Gastroesophageal sphincter (tissue), 3 donors: ENCODE results near the gene RIPOR2.

Experiments used
- CTCF ChIP-seq, 4 experiments: fragments of 200-600 bp in 2 of 4; fragments of 450-650 bp in 2 of 4; sonication (generic) in 1 of 4; IDR thresholded peaks; one replicate each; pipeline ENCODE4 v1.5.1; 2017 to 2019; ENCODE audit warnings: antibody characterized with exemption in 4 of 4, mild to moderate bottlenecking in 2 of 4, moderate library complexity in 2 of 4
- EP300 ChIP-seq: sonication (generic); formaldehyde crosslinking; IDR thresholded peaks from one replicate; pipeline ENCODE4 v1.6.1; 2017; ENCODE audit warnings: antibody characterized with exemption, mild to moderate bottlenecking
- POLR2AphosphoS5 ChIP-seq: sonication (generic); formaldehyde crosslinking; IDR thresholded peaks from one replicate; pipeline ENCODE4 v1.6.1; 2017; ENCODE audit warnings: antibody characterized with exemption

- TF ChIP-seq CTCF (IDR thresholded peaks at IDR 0.05), result no peak
- TF ChIP-seq POLR2AphosphoS5, result no peak
- TF ChIP-seq EP300, result no peak
These were observed 21.4 kb upstream of the RIPOR2 start for GRCh38 chr6:24957199-24957598.
